Neutrophil (primary cell): Measurements from ENCODE around the gene DISC1.

Source experiments
- H3K27ac ChIP-seq: fragments of 200-600 bp; sonication (generic); 2 replicates; pipeline ENCODE4 v1.5.1; 2016; ENCODE audit warnings: mild to moderate bottlenecking, moderate library complexity
- H3K27me3 ChIP-seq: fragments of 200-600 bp; sonication (generic); 2 replicates; pipeline ENCODE4 v1.6.0; 2016; ENCODE audit warnings: mild to moderate bottlenecking
- H3K36me3 ChIP-seq: fragments of 200-600 bp; sonication (generic); 2 replicates; pipeline ENCODE4 v1.5.1; 2017
- H3K4me1 ChIP-seq, 2 experiments: fragments of 200-600 bp in 1 of 2; sonication (generic) in 1 of 2; 1 replicate in 1 of 2; 2 replicates in 1 of 2; pipeline versions ENCODE4 v1.5.1 to v1.6.1; 2013 to 2016; ENCODE audit warnings: low read depth in 1 of 2, low read length in 1 of 2, mild to moderate bottlenecking in 1 of 2, moderate library complexity in 1 of 2; ENCODE audit not compliant: control insufficient read depth in 1 of 2, insufficient read depth in 1 of 2
- H3K4me3 ChIP-seq, 2 experiments: fragments of 200-600 bp in 1 of 2; sonication (generic) in 1 of 2; 1 replicate in 1 of 2; 2 replicates in 1 of 2; pipeline ENCODE4 v1.5.1; 2013 to 2016; ENCODE audit warnings: low read depth in 1 of 2, low read length in 1 of 2, mild to moderate bottlenecking in 1 of 2, moderate library complexity in 1 of 2
- H3K9me3 ChIP-seq: fragments of 200-600 bp; sonication (generic); 2 replicates; pipeline ENCODE4 v1.5.1; 2016
- TF ChIP-seq, protein P1 (sequence below): fragments of 200-600 bp; sonication (generic); IDR thresholded peaks from 2 replicates; pipeline ENCODE4 v1.5.1; 2016; ENCODE audit warnings: antibody characterized with exemption

Gene DISC1

DNA sequence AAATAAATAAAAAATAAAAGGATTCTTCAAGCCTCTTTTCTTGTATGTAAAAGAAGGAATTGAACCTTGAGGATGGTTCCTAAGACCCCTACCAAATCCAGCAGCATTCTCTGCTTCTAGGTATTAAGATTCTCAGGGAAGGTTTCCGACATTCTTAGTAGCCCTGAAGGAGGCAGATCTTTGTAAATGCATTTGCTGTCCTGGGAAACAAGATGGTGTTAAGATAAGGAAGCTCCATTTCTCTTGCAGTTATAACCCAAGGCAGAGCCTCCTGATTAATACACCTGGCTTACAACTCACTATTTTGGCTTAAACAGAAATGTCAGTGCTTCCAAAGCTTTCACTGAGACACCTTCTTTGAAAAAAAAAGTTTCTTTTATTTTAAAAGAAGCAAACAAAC is 393.8 kb downstream of the DISC1 start:
- H3K4me3 ChIP-seq = no peak overlapping the region
- no peak overlapping the region for H3K27ac ChIP-seq
- no peaks in the 10 kb centered on the region for H3K9me3 ChIP-seq
- TF ChIP-seq, protein P1, sequence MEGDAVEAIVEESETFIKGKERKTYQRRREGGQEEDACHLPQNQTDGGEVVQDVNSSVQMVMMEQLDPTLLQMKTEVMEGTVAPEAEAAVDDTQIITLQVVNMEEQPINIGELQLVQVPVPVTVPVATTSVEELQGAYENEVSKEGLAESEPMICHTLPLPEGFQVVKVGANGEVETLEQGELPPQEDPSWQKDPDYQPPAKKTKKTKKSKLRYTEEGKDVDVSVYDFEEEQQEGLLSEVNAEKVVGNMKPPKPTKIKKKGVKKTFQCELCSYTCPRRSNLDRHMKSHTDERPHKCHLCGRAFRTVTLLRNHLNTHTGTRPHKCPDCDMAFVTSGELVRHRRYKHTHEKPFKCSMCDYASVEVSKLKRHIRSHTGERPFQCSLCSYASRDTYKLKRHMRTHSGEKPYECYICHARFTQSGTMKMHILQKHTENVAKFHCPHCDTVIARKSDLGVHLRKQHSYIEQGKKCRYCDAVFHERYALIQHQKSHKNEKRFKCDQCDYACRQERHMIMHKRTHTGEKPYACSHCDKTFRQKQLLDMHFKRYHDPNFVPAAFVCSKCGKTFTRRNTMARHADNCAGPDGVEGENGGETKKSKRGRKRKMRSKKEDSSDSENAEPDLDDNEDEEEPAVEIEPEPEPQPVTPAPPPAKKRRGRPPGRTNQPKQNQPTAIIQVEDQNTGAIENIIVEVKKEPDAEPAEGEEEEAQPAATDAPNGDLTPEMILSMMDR = no peak
- no peaks in the 10 kb centered on the region for H3K4me1 ChIP-seq
- H3K27me3 ChIP-seq = no peaks in the 10 kb centered on the region
- no peaks in the 10 kb centered on the region for H3K36me3 ChIP-seq

DNA sequence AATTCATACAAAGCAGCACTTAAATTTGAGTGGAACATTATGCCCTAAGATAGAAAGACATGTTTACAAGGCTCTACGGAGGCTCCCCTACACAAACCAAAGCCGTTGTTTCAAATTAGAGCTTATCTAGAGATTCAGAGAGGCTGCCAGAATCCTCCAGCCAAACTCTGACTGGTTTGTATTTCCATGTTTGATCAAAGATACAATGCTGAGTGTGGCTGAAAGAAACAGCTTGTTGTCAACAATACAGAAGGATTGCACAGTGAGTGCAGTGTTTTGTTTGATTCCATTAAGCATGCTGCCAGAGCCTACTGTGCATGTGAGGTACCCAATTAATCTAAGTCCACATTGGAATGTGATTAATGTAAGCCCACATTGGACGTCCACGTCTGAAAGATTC is 402.7 kb downstream of the DISC1 start:
- H3K27me3 ChIP-seq = no peaks in the 10 kb centered on the region
- no peak overlapping the region for H3K27ac ChIP-seq
- H3K4me3 ChIP-seq = no peak overlapping the region
- no peaks in the 10 kb centered on the region for H3K4me1 ChIP-seq
- peaks cover 6% of the 10 kb centered on the region for H3K36me3 ChIP-seq
- TF ChIP-seq, protein P1 = no peak
- no peaks in the 10 kb centered on the region for H3K9me3 ChIP-seq

DNA sequence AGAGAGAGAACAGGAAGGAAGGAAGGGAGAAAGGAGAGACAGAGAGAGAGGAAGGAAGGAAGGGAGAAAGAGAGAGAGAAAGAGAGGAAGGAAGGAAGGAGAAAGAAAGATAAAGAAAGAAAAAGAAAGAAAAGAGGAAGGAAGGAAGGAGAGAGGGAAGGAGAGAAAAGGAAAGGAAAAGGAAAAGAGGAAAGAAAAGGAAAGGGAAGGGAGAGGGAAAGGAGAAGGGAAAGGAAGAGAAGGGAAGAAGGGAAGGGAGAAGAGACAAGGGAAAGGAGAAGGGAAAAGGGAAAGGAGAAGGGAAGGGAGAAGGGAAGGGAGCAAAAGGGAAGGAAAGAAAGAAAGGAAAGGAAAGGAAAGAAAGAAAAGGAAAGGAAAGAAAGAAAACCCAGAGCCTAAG is 404.6 kb downstream of the DISC1 start:
- Histone ChIP-seq H3K27ac (no peak overlapping the region), H3K4me1 (no peaks in the 10 kb centered on the region), H3K36me3 (peaks cover 6% of the 10 kb centered on the region), H3K4me3 (no peak overlapping the region), H3K27me3 (no peaks in the 10 kb centered on the region), H3K9me3 (no peaks in the 10 kb centered on the region)
- TF ChIP-seq, protein P1 = no peak

DNA sequence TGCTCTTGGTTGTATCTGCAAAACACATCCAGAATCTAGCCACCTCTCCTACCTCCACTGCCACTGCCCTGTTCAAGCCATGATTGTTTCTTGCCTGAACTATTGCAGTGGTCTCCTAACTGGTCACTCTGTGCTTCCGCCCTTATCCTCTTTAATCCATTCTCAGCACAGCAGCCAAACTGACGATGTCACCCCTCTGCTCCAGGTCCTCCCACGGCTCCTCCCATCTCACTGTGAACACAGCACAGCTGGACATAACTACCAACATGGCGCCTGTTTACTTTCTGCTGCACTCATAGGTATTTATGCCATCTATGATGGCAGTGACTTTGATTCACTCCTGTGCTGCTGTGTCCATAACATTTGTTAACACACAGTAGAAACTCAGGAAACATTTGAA is 406.7 kb downstream of the DISC1 start:
- peaks cover 6% of the 10 kb centered on the region for H3K36me3 ChIP-seq
- TF ChIP-seq, protein P1 = no peak
- no peak overlapping the region for H3K27ac ChIP-seq
- H3K4me3 ChIP-seq = no peak overlapping the region
- no peaks in the 10 kb centered on the region for H3K4me1 ChIP-seq
- no peaks in the 10 kb centered on the region for H3K9me3 ChIP-seq
- no peaks in the 10 kb centered on the region for H3K27me3 ChIP-seq

DNA sequence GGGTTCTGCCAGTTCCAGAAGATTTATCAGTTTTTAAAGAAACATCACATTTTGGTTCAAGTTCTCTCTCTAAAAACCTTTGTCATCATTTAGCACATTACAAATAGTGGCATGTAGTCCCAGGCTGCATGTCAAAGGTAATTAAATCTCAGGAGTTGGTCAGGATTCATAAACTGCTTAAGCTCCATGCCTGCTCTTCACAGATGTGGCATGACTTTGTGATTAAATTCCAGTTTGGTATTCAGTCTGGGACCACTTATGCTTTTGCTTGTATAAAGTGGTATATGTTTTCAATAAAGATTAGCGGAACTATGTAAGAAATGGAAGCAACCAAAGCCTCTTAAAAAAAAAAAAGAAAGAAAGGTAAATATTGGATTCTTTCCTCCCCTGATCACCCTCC is 408.0 kb downstream of the DISC1 start:
- Histone ChIP-seq H3K4me1 (no peaks in the 10 kb centered on the region), H3K27ac (no peak overlapping the region), H3K27me3 (no peaks in the 10 kb centered on the region)

More for the DNA sequence above, 408.0 kb downstream of the DISC1 start:
- Histone ChIP-seq H3K36me3 (peaks cover 6% of the 10 kb centered on the region), H3K4me3 (no peak overlapping the region), H3K9me3 (no peaks in the 10 kb centered on the region)
- TF ChIP-seq, protein P1 = no peak
